WERI-Rb-1 (cell line): ENCODE measurements around the gene BEND6.

Experiments used
- DNase-seq: peaks from one replicate; pipeline ENCODE4 v3.0.0-alpha.2; 2020
- H3K27ac ChIP-seq: fragments of 250-450 bp; sonication (Bioruptor Pico); 2 replicates; pipeline ENCODE4 v1.5.1; 2020; ENCODE audit warnings: mild to moderate bottlenecking, moderate library complexity
- H3K27me3 ChIP-seq: fragments of 250-450 bp; sonication (Bioruptor Pico); 2 replicates; pipeline ENCODE4 v1.5.1; 2021; ENCODE audit warnings: mild to moderate bottlenecking, low read depth, moderate library complexity; ENCODE audit not compliant: insufficient read depth, severe bottlenecking
- H3K36me3 ChIP-seq: fragments of 250-450 bp; sonication (Bioruptor Pico); 2 replicates; pipeline ENCODE4 v1.5.1; 2020; ENCODE audit warnings: mild to moderate bottlenecking, moderate library complexity
- H3K4me3 ChIP-seq: 2 replicates; pipeline ENCODE4 v1.5.1; 2011; ENCODE audit warnings: low read depth, mild to moderate bottlenecking, control low read depth, low read length
- H3K9me3 ChIP-seq: fragments of 250-450 bp; sonication (Bioruptor Pico); 2 replicates; pipeline ENCODE4 v1.5.1; 2021; ENCODE audit warnings: mild to moderate bottlenecking, moderate library complexity; ENCODE audit not compliant: severe bottlenecking
- TF ChIP-seq, protein P1 (sequence below): IDR thresholded peaks from 2 replicates; pipeline ENCODE4 v1.5.1; 2011; ENCODE audit warnings: low read depth, mild to moderate bottlenecking, control low read depth, inconsistent platforms, low read length

The BEND6 gene

DNA sequence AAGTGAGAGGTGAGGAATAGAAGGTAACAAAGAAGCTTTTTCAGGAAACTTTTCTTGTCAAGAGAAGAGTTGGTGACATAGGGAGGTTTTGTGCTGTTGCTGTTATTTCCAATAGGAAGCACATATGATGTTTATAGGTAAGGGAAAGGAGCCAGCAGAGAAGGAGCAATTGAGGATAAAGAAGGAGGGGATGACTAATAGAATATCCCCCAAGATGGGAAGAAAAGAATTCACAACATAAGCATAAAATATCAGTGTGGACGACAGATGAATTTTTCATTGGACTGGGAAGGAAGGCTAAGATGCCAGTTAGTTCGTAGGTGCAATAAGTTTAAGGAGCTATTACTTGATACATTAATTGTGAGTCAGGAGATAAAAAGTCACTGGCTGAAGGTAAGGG lies 8.5 kb upstream of the BEND6 start:
- Histone ChIP-seq H3K27ac (no peak overlapping the region), H3K9me3 (peaks cover 6% of the 10 kb centered on the region), H3K36me3 (no peaks in the 10 kb centered on the region), H3K27me3 (no peaks in the 10 kb centered on the region), H3K4me3 (no peak overlapping the region)
- TF ChIP-seq, protein P1, sequence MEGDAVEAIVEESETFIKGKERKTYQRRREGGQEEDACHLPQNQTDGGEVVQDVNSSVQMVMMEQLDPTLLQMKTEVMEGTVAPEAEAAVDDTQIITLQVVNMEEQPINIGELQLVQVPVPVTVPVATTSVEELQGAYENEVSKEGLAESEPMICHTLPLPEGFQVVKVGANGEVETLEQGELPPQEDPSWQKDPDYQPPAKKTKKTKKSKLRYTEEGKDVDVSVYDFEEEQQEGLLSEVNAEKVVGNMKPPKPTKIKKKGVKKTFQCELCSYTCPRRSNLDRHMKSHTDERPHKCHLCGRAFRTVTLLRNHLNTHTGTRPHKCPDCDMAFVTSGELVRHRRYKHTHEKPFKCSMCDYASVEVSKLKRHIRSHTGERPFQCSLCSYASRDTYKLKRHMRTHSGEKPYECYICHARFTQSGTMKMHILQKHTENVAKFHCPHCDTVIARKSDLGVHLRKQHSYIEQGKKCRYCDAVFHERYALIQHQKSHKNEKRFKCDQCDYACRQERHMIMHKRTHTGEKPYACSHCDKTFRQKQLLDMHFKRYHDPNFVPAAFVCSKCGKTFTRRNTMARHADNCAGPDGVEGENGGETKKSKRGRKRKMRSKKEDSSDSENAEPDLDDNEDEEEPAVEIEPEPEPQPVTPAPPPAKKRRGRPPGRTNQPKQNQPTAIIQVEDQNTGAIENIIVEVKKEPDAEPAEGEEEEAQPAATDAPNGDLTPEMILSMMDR, result no peak
- no peak for DNase-seq

DNA sequence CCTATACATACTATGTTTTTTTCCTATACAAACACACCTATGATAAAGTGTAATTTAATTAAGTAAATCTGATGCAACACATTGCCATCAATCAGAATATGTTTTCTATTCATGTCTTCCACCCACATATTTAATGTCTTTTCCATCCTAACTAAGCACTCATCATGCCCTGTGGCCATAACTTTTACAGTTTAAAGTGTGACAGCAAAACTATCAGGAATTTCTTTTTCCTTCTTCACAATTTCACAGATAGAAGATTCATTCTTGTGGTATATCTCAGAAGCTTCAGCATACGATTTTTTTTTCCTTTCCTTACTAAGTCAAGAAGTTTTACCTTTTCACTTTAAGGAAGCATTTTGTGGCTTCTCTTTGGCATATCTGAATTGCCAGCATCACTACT lies 7.0 kb upstream of the BEND6 start:
- H3K4me3 ChIP-seq, result no peak overlapping the region
- H3K27me3 ChIP-seq, result no peaks in the 10 kb centered on the region
- TF ChIP-seq, protein P1, result no peak
- no peak for DNase-seq
- H3K27ac ChIP-seq, result no peak overlapping the region
- no peaks in the 10 kb centered on the region for H3K9me3 ChIP-seq
- H3K36me3 ChIP-seq, result no peaks in the 10 kb centered on the region

DNA sequence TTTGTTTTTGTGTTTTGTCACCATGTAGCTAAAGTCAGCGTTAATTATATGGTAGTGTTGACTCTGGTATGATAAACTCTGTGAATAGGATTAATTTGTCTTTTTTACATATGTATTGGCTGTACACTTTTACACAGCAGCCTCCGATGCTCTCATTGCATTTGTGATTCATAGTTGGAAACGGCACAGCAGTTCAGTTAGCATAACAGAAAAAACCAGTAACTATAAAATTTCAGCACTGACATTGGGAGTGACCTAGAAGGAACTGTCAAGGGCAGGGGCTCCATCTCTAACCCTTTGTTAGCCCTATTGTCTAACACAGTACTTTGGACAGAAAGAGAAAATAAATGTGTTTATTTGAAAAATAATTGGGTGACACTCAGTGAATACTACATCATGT lies 5.6 kb upstream of the BEND6 start:
- Histone ChIP-seq H3K36me3 (no peaks in the 10 kb centered on the region), H3K27me3 (peaks cover 5% of the 10 kb centered on the region), H3K4me3 (no peak overlapping the region), H3K27ac (no peak overlapping the region), H3K9me3 (no peaks in the 10 kb centered on the region)
- DNase-seq, result no peak
- TF ChIP-seq, protein P1, result no peak

DNA sequence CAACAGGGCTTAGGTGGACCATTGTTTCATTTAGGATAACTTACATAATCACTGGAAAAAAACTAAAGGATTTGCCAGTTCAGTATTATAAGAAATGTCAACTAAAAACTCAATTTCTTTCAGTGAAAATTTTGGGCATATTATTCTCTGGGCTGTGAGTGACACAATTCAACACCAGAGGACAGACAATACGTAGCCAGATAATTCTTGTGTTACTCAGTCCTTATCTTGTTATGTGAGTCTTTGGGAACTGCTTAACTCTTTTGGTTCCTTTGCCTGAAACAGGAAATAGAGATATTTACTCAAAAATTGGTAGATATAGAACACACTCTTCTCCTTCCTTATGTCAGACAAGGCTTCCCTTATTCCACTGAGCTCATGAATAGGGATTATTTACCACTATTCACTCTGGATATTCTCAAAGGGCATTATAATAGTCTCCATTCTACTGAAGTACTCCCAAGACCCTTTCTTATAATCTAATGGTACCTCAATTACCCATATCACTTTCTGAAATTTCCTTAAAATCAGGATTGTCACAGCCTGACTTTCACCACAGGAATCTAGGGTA lies 4.9 kb upstream of the BEND6 start:
- Histone ChIP-seq H3K4me3 (no peak overlapping the region), H3K27ac (no peak overlapping the region), H3K36me3 (no peaks in the 10 kb centered on the region), H3K9me3 (no peaks in the 10 kb centered on the region), H3K27me3 (peaks cover 5% of the 10 kb centered on the region)
- no peak for DNase-seq
- TF ChIP-seq, protein P1, result no peak

DNA sequence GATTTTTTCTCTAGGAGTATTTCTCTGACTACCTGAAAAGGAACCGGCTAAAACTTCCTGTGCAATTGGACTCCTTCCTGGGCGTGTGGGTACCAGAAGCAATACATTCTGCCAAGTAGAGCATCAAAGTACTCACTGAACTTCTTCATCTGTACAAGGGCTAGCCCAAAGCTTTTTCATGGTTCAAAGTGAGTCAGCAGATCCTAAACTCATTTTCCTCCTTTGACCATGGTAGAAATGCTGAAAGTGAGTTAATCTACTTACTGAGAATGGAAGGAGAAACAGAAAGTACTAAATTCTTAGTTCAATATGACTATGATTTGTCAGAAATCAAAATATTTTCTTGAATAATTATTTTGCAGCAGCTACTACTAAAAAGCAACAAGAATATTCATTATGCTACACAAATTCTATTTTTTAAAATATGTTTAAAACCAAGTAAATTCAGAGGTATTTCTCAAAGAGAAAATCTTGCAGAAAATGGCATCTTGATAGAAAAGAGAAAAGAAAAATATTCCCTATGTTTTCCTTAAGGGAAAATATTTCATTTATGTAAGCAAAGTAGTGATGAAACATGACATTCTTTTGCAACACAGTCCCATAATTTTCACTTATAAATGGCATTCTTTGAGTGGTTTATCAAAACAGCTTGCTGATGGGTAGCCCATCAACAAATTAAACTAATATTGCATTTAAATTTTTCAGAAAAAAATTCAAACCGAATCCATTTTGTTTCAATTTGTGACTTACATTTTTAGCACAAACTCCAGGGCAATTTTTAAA lies 3.7 kb upstream of the BEND6 start:
- TF ChIP-seq, protein P1, result no peak
- peaks cover 5% of the 10 kb centered on the region for H3K27me3 ChIP-seq
- no peak overlapping the region for H3K4me3 ChIP-seq
- H3K27ac ChIP-seq, result no peak overlapping the region
- no peak for DNase-seq
- H3K9me3 ChIP-seq, result no peaks in the 10 kb centered on the region
- no peaks in the 10 kb centered on the region for H3K36me3 ChIP-seq
